Hepatocyte (in vitro differentiated cells): ENCODE results near the gene PAX3.

Source experiments
- EZH2 ChIP-seq: fragments of 200-600 bp; sonication (generic); IDR thresholded peaks from 2 replicates; pipeline ENCODE4 v1.6.1; 2016; ENCODE audit warnings: antibody characterized with exemption, mild to moderate bottlenecking, borderline replicate concordance
- TF ChIP-seq, protein P1 (sequence below): fragments of 200-600 bp; sonication (generic); IDR thresholded peaks from 2 replicates; pipeline ENCODE4 v1.5.1; 2016; ENCODE audit warnings: antibody characterized with exemption, mild to moderate bottlenecking; ENCODE audit not compliant: poor library complexity

DNA sequence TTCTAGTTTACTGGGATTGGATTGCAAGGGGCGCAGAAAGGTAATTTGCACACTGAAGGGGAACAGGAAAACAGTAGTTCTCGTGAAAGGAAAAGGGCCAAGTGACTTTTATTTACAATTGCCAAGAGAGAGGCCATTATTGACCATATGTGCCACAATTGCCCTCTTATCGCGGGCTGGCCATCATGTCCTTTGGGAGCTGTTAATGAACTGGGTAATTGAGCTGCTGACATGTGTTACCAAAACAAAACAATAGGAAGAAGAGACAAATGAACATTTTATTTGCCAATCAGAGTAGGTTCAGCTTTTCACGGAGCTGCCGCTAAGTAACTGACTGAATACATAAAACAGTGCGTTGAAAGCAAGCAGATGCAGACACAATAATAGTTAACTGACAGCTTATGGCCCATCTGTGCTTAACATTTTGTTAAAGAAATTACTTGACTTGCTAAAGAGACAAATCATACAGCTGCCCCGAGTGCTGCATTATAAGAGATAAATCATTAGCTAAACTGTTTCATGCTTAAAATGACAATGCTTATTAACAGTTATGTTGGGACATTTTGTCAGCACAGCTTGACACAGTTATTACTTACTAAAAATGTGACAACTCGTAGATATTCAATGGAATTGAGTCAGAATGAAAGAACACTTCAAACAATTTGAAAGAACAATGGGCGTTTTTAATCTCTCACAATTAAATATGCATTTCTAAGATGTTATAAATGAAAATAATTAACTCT, 57.5 kb downstream of the PAX3 start:
- no peak for TF ChIP-seq EZH2
- TF ChIP-seq, protein P1, sequence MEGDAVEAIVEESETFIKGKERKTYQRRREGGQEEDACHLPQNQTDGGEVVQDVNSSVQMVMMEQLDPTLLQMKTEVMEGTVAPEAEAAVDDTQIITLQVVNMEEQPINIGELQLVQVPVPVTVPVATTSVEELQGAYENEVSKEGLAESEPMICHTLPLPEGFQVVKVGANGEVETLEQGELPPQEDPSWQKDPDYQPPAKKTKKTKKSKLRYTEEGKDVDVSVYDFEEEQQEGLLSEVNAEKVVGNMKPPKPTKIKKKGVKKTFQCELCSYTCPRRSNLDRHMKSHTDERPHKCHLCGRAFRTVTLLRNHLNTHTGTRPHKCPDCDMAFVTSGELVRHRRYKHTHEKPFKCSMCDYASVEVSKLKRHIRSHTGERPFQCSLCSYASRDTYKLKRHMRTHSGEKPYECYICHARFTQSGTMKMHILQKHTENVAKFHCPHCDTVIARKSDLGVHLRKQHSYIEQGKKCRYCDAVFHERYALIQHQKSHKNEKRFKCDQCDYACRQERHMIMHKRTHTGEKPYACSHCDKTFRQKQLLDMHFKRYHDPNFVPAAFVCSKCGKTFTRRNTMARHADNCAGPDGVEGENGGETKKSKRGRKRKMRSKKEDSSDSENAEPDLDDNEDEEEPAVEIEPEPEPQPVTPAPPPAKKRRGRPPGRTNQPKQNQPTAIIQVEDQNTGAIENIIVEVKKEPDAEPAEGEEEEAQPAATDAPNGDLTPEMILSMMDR, result no peak
